Occipital lobe (tissue), 2 donors: ENCODE data around the gene TMEM94. TPM values are rescaled to one million over a fixed set of nuclear protein-coding genes. Genes with fewer than 3 reads are reported as not detected.

Experiments
- DNase-seq: peaks from one replicate; lab custom pipeline; 2025; lab: John Stamatoyannopoulos, UW
- total RNA-seq: library from RNA; depleted of rRNA; stranded (reverse); fragments of >200 nt; gene quantifications from one replicate; pipeline ENCODE4 v1.2.3, GENCODE V29; 2014

TMEM94 gene
- total RNA-seq, 1 donor from 2014 or later: 25.4 TPM

DNA sequence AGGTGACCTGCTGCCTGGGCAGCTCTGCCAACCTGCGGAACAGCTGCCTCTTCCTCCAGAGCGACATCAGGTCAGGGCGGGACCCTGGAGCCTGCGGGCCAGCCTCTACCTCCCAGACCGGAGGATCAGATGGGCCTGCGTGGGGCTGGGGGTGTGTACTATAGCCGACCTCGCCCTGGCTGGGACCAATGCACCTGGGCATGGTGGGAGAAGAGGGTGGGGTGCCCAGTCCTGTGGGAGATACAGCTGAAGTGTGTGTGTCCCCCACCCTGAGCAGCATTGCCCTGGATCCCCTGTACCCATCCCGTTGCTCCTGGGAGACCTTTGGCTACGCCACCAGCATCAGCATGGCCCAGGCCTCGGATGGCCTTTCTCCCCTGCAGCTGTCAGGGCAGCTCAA is 39.6 kb downstream of the TMEM94 start:
- DNase-seq: no peak

- DNase-seq: no peak
Measured at GRCh38 chr17:75498039-75498725, 41.7 kb downstream of the TMEM94 start.

DNA sequence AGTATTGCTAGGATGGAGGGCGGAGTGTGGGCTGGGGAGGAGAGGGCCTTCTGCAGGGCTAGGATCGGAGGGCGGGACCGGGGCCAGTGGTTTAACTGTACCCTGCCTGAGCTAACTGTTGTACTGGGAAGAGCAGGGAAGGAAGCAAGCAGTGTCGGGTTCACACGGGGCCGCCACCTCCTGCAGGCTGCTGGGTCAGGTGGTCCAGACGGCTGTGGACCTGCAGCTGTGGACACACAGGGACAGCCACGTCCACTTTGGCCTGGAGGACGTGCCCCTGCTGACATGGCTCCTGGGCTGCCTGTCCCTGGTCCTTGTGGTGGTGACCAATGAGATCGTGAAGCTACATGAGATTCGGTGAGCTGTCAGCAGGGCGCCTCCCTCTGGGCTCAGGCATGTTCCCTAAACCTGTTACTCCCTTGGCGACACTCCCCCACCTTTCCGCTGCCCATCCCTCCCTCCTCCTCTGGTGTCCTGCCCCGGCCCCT is 42.3 kb downstream of the TMEM94 start:
- no peak for DNase-seq

- no peak for DNase-seq
Measured at GRCh38 chr17:75499313-75500022, 43.0 kb downstream of the TMEM94 start.

DNA sequence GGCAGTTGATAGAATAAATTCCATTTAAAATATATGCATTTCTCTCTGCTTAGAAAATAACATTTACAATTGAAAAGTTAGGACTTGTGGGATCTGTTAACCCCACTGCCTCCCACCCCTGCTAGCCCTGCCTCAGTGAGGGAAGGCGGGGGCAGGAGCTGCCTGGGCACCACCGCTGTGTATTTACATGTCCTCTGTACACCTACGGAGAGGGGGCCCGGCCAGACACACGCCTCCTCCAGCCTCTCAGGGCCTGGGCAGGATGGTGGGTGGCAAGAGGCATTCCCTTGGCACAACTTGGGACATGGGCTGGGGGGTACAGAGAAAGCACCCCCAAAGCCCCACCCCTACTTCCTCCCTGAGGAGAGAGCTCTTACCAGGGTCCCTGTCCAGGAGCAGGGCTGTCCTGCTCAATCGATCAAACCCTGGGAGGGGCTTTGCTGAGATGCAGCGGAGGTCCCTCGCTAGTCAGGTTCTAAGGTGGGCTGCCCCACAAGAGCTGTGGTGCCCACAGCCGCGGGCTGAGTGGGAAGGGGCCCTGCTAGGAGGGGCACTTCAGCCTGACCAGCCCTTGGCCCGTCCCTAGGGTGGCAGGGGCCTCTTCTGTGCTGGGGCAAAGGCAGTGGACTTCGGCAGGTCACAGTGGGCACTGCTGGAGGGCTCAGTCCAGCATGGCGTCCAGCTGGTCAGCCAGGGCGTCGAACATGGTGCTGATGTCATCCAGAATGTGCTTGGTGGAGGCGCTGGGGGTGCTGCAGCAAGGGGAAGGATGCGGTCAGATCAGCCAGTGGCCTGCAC is 44.2 kb downstream of the TMEM94 start:
- no peak for DNase-seq

GRCh38 chr17:75501378-75502071 is 45.1 kb downstream of the TMEM94 start:
- peak; percentile 39 for DNase-seq

DNA sequence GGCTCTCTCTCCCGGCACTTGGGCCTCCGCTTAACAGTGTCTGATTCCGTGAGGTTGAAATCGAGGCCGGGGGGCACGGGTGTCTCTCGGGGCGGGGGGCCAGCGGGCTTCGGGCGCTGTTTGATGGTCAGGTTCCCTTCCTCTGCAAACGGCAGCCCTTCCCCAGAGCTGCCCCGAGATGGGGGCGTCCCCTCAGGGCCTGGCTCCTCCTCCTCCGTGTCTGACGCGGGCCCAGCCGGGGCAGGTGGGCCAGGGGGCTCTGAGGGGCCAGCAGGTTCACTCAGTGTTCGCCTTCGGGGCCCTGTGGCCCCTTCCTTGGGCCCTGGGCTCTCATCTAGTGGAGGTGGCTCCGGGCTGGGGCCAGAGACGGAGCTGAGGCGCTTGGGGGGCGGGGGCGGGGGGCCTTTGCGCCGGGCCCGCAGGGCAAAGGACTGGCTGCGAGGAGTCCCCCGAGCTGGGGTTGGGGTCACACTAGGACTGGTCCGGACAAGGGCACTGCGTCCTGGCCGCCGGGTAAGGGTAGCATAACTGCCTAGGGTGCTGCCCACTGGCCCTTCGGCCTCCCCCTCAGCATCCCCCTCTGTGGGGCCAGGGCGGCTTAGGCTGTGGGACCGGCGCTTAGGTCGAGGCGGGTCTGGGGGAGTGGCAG is 45.8 kb downstream of the TMEM94 start:
- no peak for DNase-seq

DNA sequence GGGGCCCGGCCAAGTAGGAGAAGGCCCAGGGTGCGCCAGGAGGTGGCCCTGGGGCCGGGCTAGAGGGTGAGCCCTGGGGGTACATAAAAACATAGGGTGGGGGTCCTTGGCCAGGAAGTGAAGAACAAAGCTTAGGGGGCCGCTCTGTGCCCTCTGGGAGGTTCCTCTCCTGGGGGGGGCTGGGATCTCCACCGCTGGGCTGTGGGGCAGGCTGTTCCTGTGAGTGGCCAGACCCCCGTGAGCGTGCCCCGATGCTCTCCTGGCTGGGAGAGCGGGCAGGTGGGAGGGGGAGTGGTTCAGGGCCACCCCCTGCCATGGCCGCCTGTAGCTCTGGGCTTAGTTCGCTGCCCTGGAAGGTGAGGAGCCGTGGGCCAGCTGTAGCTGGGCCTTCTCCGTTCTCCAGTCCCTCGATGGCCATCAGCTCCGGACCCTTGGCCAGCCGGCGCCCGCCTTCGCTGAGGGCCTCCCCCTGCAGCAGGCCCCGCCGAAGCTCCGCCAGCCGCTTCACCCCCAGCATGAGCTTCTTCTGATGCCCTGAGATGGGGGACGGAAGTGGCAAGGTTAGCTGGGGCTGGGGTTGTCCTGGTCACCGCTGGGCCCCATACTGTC is 46.4 kb downstream of the TMEM94 start:
- DNase-seq: no peak

- DNase-seq: no peak
Measured at GRCh38 chr17:75503337-75503950, 47.0 kb downstream of the TMEM94 start.

DNA sequence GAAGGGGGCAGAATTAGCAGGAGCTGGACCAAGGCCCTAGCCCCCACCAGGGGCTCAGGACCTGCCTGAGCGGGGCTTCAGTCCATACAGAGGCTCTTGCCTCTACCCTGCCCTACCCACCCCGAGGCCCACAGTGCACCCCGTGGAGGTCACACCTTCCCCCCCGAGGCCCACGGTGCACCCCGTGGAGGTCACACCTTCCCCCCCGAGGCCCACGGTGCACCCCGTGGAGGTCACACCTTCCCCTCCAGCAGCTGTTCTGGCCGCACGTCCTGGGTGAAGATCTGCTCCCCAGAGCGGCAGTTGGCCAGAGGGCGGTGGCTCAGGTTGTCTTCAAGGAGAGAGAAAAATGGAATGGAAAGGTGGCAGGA is 47.5 kb downstream of the TMEM94 start:
- no peak for DNase-seq

DNA sequence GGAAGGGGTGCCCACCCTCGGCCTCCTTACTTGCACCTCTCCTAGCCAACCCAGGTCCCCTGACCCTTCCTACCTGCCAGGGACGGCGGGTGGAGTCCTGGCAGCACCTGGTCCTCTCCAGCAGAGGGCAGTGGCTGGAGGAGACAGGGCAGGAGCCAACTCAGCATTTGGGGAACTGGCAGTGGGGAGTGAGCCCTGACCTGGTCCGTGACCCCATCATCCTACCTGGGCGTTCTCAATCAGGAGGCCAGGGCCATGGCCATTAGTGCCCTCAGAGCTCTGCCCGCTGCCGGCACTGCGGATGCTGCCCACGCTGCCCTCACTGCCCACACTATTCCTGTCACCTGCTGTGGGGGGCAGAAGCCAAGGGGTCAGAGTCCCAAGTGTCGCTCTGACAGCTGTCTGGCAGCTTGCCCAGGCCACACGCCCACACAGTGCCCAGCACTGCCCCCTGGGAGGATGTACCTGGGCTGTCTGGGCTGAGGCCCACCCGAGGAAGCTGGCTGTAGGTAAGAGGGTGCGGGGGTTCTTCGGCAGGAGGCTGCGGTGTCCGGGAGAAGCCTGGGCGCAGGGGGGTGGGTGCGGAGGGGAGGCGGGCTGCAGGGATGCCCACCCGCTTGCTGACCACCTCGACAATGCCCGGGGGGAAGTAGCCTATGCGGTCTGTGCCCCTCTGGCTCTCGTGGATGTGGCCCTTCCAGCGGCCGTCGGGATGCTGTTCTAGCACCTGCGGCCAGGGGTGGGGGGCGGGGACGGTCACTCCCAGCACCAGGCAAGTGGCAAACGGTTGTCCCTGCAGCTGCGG is 48.1 kb downstream of the TMEM94 start:
- DNase-seq: no peak

DNA sequence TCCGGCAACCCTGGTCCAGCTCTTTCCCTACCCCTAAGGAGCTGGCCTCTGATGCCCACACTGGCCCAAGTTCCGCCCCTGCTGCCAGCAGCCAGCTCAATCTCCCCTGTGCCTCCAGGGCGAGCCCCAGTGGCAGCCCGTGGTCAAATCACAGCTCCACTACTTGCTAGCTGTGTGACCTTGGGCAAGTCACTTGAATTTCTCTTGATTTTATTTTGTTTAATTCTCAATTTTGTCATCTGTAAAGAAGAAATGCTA is 48.6 kb downstream of the TMEM94 start:
- no peak for DNase-seq

- DNase-seq: no peak
Measured at GRCh38 chr17:75505640-75506039, 49.2 kb downstream of the TMEM94 start.

DNA sequence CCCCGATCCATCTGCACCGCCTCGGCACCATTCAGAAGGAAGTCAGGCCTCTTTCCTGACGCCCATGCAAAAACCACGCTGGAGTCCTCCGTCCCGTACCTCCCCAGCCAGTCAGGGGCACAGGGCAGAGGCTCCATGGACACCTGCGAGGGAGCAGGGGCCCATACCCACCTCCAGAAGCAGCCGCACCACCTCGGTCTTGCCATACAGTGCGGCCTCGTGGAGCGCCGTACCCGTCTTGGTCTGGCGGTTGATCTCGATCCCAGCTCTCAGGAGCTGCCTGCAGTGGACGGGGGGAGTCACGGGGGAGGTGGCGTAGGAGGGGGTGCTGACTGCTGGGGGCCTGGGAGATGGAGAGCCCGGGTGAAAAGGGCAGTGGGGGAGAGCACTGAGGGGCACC is 49.7 kb downstream of the TMEM94 start:
- DNase-seq: no peak

DNA sequence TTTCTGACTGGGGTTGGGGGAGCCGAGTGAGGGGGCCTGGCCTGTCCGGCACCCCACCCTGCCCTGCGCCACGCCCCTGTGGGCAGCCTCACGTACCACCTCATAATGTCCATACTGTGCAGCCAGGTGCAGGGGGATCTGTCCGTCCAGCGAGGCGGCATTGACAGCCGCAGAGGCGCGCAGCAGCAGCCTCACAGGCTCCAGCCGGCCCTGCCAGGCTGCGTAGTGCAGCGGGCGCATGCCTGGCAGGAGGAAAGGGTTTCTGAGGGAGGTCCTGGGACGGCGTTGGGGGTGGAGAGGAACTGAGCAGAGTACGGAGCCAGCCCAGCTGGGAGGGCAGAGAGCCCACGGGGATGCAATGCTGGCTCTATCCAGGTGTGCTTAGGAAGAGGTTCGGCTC is 50.5 kb downstream of the TMEM94 start:
- no peak for DNase-seq

DNA sequence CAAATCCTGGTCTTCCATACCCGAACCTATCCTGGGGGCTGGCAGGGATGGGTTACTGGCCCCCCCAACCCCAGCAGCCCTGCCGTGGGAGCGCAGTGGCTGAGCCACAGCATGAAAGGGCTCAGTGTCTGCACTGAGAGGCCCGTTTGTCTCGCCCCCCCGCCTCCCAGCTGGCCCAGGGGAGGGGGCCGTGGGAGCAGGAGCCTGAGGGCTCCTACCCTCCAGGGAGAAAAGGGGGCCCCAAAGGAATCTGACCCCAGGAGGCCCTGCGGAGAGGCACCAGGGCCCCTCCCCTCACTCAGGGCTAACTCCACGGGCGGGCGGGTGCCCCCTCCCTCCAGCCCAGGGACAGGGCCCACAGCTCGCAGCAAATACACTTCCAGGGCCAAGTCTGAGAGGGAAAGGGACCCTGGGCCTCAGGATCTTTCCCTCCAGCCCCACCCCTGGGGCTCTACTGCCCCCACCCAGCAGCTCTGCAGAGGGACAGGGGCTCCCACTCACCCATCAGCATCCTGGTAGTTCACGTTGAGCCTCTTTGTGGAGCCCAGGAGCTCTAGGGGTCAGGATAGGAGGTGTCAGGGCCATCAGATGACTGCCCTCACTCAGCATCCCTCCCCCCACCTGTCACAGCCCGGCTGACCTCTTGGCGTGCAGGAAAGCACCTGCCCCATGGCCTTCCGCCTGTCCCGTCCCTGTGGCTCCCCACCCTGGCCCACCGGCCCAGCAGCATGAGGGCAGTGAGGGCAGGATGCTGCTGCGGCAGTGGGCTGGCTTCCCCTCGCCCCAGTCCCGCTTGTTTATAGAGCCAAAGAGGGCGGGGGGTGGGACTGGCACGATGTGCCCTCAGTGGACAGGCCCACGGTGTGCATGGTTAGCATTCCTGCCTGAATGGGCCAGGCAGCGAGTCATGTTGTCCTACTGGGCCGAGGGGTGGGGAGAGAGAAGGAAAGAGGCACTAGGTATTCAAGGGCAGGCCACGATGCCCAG is 51.6 kb downstream of the TMEM94 start:
- DNase-seq: peak; percentile 61

GRCh38 chr17:75508931-75509361 is 52.5 kb downstream of the TMEM94 start:
- no peak for DNase-seq

- no peak for DNase-seq
Measured at GRCh38 chr17:75509528-75510258, 53.3 kb downstream of the TMEM94 start.
